HepG2 (cell line): ENCODE data around the gene UAP1L1. TPM values are rescaled to one million over a fixed set of nuclear protein-coding genes. Genes with fewer than 3 reads are reported as not detected.

Experiments
- ATAC-seq: fragments of 200-7000 bp; cut with Tn5 transposase; 3 replicates; pipeline ENCODE4 v1.9.1; 2020; ENCODE audit warnings: mild to moderate bottlenecking, moderate library complexity
- BruUV-seq: library from RNA; stranded (reverse); fragments of 400-500 nt; replicated peaks from 2 replicates; lab custom pipeline; 2021; lab: Mats Ljungman, UMichigan
- CTCF ChIA-PET: fragments of 300-600 bp; formaldehyde crosslinking; extraction: SDS; loops from one replicate; lab custom pipeline; 2021; ENCODE audit warnings: low total read pairs, inconsistent platforms, low intra/inter-chr PET ratio; lab: Yijun Ruan, JAX
- POLR2A ChIA-PET: fragments of 350-600 bp; sonication (Branson Sonifier 250); formaldehyde crosslinking; loops from one replicate; lab custom pipeline; 2020; ENCODE audit warnings: antibody characterized with exemption, inconsistent platforms; lab: Yijun Ruan, JAX
- DNase-seq: peaks from one replicate; pipeline ENCODE4 v3.0.0-alpha.2; 2015; ENCODE audit warnings: low spot score
- FAIRE-seq: peaks from 3 replicates; lab custom pipeline; 2011; peaks lifted over from hg19 to GRCh38; lab: Jason Lieb, UNC
- H2AFZ ChIP-seq: one replicate; pipeline ENCODE4 v1.6.1; 2011; ENCODE audit warnings: low read length, inconsistent platforms
- H3K27ac ChIP-seq: fragments of 300-600 bp; 3 replicates; pipeline ENCODE4 v1.8.0; 2011; ENCODE audit warnings: mixed run types, mild to moderate bottlenecking, mixed read lengths, low read length, inconsistent platforms; ENCODE audit not compliant: insufficient read depth; ENCODE audit errors: extremely low read length
- H3K27me3 ChIP-seq, 2 experiments: fragments of 200-600 bp in 1 of 2; 2 replicates in 1 of 2; 3 replicates in 1 of 2; pipeline versions ENCODE4 v1.6.0 to v1.8.0; 2011; ENCODE audit warnings: low read length in 2 of 2, mild to moderate bottlenecking in 2 of 2, moderate library complexity in 2 of 2, inconsistent platforms in 1 of 2; ENCODE audit not compliant: insufficient read depth in 2 of 2, control insufficient read depth in 1 of 2
- H3K36me3 ChIP-seq, 2 experiments: fragments of 200-600 bp in 1 of 2; replicated peaks in 1 of 2; 2 replicates in 1 of 2; 3 replicates in 1 of 2; pipeline versions ENCODE4 v1.5.1 to v1.8.0; 2011; ENCODE audit warnings: low read length in 2 of 2, inconsistent platforms in 1 of 2; ENCODE audit not compliant: insufficient read depth in 2 of 2, control insufficient read depth in 1 of 2
- H3K4me1 ChIP-seq: 2 replicates; pipeline ENCODE4 v1.5.1; 2012; ENCODE audit warnings: low read length, inconsistent platforms; ENCODE audit not compliant: insufficient read depth
- H3K4me2 ChIP-seq: 2 replicates; pipeline ENCODE4 v1.6.0; 2011; ENCODE audit warnings: low read depth, low read length, inconsistent platforms
- H3K4me3 ChIP-seq, 3 experiments: fragments of 200-600 bp in 1 of 3; sonication (generic), shearing (Covaris generic) in 1 of 3; replicated peaks in 1 of 3; 2 replicates each; pipeline ENCODE4 v1.5.1; 2011 to 2016; ENCODE audit warnings: low read length in 3 of 3, inconsistent platforms in 2 of 3, low read depth in 2 of 3, mild to moderate bottlenecking in 2 of 3, control low read depth in 1 of 3, mixed read lengths in 1 of 3; ENCODE audit not compliant: insufficient read depth in 1 of 3
- H3K79me2 ChIP-seq: one replicate; pipeline ENCODE4 v1.6.1; 2011; ENCODE audit warnings: low read length, inconsistent platforms; ENCODE audit not compliant: insufficient read depth
- H3K9ac ChIP-seq: 2 replicates; pipeline ENCODE4 v1.6.0; 2011; ENCODE audit warnings: mild to moderate bottlenecking, low read depth, low read length, inconsistent platforms; ENCODE audit not compliant: insufficient read depth
- H3K9me3 ChIP-seq: 2 replicates; pipeline ENCODE4 v1.5.1; 2012; ENCODE audit warnings: mild to moderate bottlenecking, low read length
- H4K20me1 ChIP-seq: 2 replicates; pipeline ENCODE4 v1.6.0; 2011; ENCODE audit warnings: inconsistent platforms, mild to moderate bottlenecking, low read length, moderate library complexity; ENCODE audit not compliant: insufficient read depth
- ADNP ChIP-seq: sonication (generic); formaldehyde crosslinking; IDR thresholded peaks from 2 replicates; pipeline ENCODE4 v1.4.0; 2020; ENCODE audit warnings: missing genetic modification reagents
- DNMT3B ChIP-seq: conservative IDR thresholded peaks from 2 replicates; pipeline ENCODE4 v1.6.1; 2016; ENCODE audit warnings: missing biosample characterization, control low read depth
- HDAC2 ChIP-seq: sonication (generic); formaldehyde crosslinking; IDR thresholded peaks from 2 replicates; pipeline ENCODE4 v1.4.0; 2020; ENCODE audit warnings: missing genetic modification reagents
- IRF2 ChIP-seq: IDR thresholded peaks from 2 replicates; pipeline ENCODE4 v1.6.1; 2018; ENCODE audit warnings: missing genetic modification reagents, missing compliant biosample characterization
- MEIS1 ChIP-seq: sonication (generic); formaldehyde crosslinking; IDR thresholded peaks from 2 replicates; pipeline ENCODE4 v1.9.0; 2021; ENCODE audit warnings: mild to moderate bottlenecking, missing genetic modification reagents, moderate library complexity, borderline replicate concordance
- PTBP1 ChIP-seq: fragments of 200-400 bp; formaldehyde crosslinking; IDR thresholded peaks from 2 replicates; pipeline ENCODE4 v1.6.1; 2018; ENCODE audit warnings: low read length, low read depth; ENCODE audit not compliant: poor library complexity, severe bottlenecking
- SMARCE1 ChIP-seq: fragments of 450-650 bp; IDR thresholded peaks from 2 replicates; pipeline ENCODE4 v1.6.1; 2017; ENCODE audit warnings: borderline replicate concordance
- XBP1 ChIP-seq: sonication (generic); formaldehyde crosslinking; IDR thresholded peaks from 2 replicates; pipeline ENCODE4 v1.5.0; 2020; ENCODE audit warnings: missing genetic modification reagents
- YY1 ChIP-seq: IDR thresholded peaks from 2 replicates; pipeline ENCODE4 v1.6.1; 2011; ENCODE audit warnings: low read length, low read depth, moderate library complexity, mild to moderate bottlenecking; ENCODE audit not compliant: insufficient read depth, insufficient replicate concordance
- ZNF225 ChIP-seq: sonication (generic); formaldehyde crosslinking; IDR thresholded peaks from 2 replicates; pipeline ENCODE4 v1.4.0; 2020; ENCODE audit warnings: mild to moderate bottlenecking, missing genetic modification reagents
- ZNF230 ChIP-seq: sonication (generic); formaldehyde crosslinking; IDR thresholded peaks from 2 replicates; pipeline ENCODE4 v1.4.0; 2020; ENCODE audit warnings: mild to moderate bottlenecking, missing genetic modification reagents
- ZNF468 ChIP-seq: sonication (generic); formaldehyde crosslinking; IDR thresholded peaks from 2 replicates; pipeline ENCODE4 v1.8.0; 2022; ENCODE audit warnings: mild to moderate bottlenecking, moderate library complexity, missing genetic modification reagents
- ZNF572 ChIP-seq: sonication (generic); formaldehyde crosslinking; IDR thresholded peaks from 2 replicates; pipeline ENCODE4 v1.5.1; 2020; ENCODE audit warnings: mild to moderate bottlenecking, missing genetic modification reagents
- WGBS: methylation state at CpG from one replicate; pipeline ENCODE4 v1.1.6; 2017; ENCODE audit warnings: low lambda C conversion rate; 5-methylcytosine and 5-hydroxymethylcytosine counted together
- in situ Hi-C: cut with HindIII; loops from 2 replicates; pipeline ENCODE4 v1.10.0; 2017; ENCODE audit warnings: low pct_unique_long_range_greater_than_20kb; ENCODE audit not compliant: extremely low pct_ligation_motif_present
- intact Hi-C: fragments of 100-400 bp; cut with micrococcal nuclease; formaldehyde crosslinking; loops from one replicate; pipeline ENCODE4 v1.10.0; 2022; ENCODE audit not compliant: unreplicated experiment
- polyA plus RNA-seq, 8 experiments: library from polyadenylated mRNA; depleted of rRNA in 3 of 8; stranded (reverse) in 7 of 8; unstranded in 1 of 8; fragments of >200 nt; fragmentation: Illumina TruSeq in 4 of 8; extraction: Trizol in 4 of 8; gene quantifications; 2 replicates each; pipeline versions ENCODE4 v1.2.1 to v1.2.3, GENCODE V29; 2011 to 2016; ENCODE audit warnings: low read depth in 4 of 8, missing spikeins in 1 of 8, mixed read lengths in 1 of 8; ENCODE audit not compliant: insufficient read depth in 1 of 8
- total RNA-seq, 5 experiments: library from RNA; depleted of rRNA; stranded (reverse); fragments of >200 nt; fragmentation: Illumina TruSeq; extraction: Trizol; gene quantifications; 2 replicates each; pipeline ENCODE4 v1.2.3, GENCODE V29; 2016; ENCODE audit warnings: low read depth in 1 of 5
- TF ChIP-seq, protein P1 (sequence below): sonication (generic); formaldehyde crosslinking; conservative IDR thresholded peaks from 2 replicates; pipeline ENCODE4 v1.4.0; 2020; ENCODE audit warnings: missing genetic modification reagents
- TF ChIP-seq, protein P2 (sequence below): sonication (generic); formaldehyde crosslinking; IDR thresholded peaks from 2 replicates; pipeline ENCODE4 v1.5.1; 2020; ENCODE audit warnings: missing genetic modification reagents, mild to moderate bottlenecking, borderline replicate concordance
- TF ChIP-seq, protein P3 (sequence below): sonication (generic); formaldehyde crosslinking; IDR thresholded peaks from 2 replicates; pipeline ENCODE4 v1.4.0; 2020; ENCODE audit warnings: missing genetic modification reagents, borderline replicate concordance

UAP1L1 gene
- total and polyA plus RNA-seq, 2 of the 13 experiments (the other 11 are each of a cell fraction or from before 2014, with no cell fraction given) = 5.4 to 6.4 TPM

DNA sequence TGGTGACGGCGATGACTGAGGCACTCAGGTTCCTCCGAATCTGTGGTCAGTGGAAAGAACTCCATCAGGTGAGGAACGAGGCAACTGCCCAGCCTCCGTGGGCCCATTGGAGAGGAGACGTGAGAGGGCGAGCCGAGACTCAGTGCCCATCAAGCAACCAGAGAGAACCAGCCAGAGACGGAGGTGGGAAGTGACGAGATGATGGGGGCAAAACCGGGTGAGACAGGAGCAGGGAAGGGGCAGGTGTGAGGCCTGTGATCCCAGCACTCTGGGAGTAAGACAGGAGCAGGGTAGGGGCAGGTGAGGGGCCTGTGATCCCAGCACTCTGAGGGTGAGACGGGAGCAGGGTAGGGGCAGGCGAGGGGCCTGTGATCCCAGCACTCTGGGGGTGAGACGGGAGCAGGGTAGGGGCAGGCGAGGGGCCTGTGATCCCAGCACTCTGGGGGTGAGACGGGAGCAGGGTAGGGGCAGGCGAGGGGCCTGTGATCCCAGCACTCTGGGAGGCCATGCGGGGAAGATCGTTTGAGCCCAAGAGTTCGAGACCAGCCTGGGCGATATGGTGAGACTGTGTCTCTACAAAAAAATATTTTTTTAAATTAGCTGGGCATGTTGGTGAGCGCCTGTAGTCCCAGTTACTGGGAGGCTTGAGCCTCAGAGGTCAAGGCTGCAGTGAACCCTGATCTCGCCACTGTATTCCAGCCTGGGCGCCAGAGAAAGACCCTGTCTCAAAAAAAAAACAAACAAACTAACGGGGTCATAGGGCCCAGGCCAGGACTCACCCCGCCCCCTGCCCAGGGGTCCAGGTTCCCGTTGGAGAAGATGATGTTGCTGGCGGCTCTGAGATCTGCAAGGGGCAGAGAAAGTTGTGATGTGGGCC is 33.8 kb downstream of the UAP1L1 start:
- peak overlapping the region; percentile 63 for H3K27ac ChIP-seq
- FAIRE-seq (peak; percentile 43), DNase-seq (no peak), ATAC-seq (peak; percentile 11)
- no peaks in the 10 kb centered on the region for H3K9me3 ChIP-seq
- ChIA-PET CTCF (no interaction called here), POLR2A (interaction anchor here (0.7 to 1.4 kb wide), 6 partner anchors 16 to 131 kb away, joined by 3 to 8 read pairs (median 4); partner anchors contain the start of genes MAN1B1, SAPCD2 and TUBB4B)
- BruUV-seq = no TSS peak
- H3K79me2 ChIP-seq = no peaks in the 10 kb centered on the region
- peaks cover 3 to 19% of the 10 kb centered on the region in 2 experiments; a peak in 2 of 5 replicates for H3K36me3 ChIP-seq
- H3K4me3 ChIP-seq = peak overlapping the region; percentile 45 to 73 (median 51); a peak in 5 of 6 replicates
- H3K9ac ChIP-seq = peak overlapping the region; percentile 56; the same call in 1 of the 2 replicates
- H3K4me2 ChIP-seq = peak overlapping the region; percentile 82
- WGBS = 55% methylated on average over 28 of the region's 28 CpGs
- H3K27me3 ChIP-seq = no peaks in the 10 kb centered on the region
- in situ Hi-C loops = loop anchor here (5.0 kb wide), 1 partner anchor 116 kb away; the partner anchor contains the start of genes CYSRT1 and RNF224
- H3K4me1 ChIP-seq = peaks cover 50% of the 10 kb centered on the region
- intact Hi-C loops = loop anchor here (10.0 kb wide), 1 partner anchor 64 kb away; the partner anchor contains the start of genes LRRC26 and TMEM210
- no peak overlapping the region for H2AFZ ChIP-seq
- H4K20me1 ChIP-seq = no peaks in the 10 kb centered on the region
- TF ChIP-seq HDAC2 (CRISPR knock-in tag) (no peak), IRF2 (CRISPR knock-in tag) (no peak), YY1 (no peak), ZNF468 (CRISPR knock-in tag) (no peak), DNMT3B (CRISPR knock-in tag) (no peak), ZNF230 (CRISPR knock-in tag) (no peak), XBP1 (CRISPR knock-in tag) (no peak), ZNF572 (CRISPR knock-in tag) (no peak), MEIS1 (CRISPR knock-in tag) (no peak), SMARCE1 (no peak), ZNF225 (CRISPR knock-in tag) (no peak; the same call in 1 of the 2 replicates), PTBP1 (no peak), ADNP (no peak)
- TF ChIP-seq, protein P1, sequence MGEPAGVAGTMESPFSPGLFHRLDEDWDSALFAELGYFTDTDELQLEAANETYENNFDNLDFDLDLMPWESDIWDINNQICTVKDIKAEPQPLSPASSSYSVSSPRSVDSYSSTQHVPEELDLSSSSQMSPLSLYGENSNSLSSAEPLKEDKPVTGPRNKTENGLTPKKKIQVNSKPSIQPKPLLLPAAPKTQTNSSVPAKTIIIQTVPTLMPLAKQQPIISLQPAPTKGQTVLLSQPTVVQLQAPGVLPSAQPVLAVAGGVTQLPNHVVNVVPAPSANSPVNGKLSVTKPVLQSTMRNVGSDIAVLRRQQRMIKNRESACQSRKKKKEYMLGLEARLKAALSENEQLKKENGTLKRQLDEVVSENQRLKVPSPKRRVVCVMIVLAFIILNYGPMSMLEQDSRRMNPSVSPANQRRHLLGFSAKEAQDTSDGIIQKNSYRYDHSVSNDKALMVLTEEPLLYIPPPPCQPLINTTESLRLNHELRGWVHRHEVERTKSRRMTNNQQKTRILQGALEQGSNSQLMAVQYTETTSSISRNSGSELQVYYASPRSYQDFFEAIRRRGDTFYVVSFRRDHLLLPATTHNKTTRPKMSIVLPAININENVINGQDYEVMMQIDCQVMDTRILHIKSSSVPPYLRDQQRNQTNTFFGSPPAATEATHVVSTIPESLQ (CRISPR knock-in tag) = no peak
- TF ChIP-seq, protein P2, sequence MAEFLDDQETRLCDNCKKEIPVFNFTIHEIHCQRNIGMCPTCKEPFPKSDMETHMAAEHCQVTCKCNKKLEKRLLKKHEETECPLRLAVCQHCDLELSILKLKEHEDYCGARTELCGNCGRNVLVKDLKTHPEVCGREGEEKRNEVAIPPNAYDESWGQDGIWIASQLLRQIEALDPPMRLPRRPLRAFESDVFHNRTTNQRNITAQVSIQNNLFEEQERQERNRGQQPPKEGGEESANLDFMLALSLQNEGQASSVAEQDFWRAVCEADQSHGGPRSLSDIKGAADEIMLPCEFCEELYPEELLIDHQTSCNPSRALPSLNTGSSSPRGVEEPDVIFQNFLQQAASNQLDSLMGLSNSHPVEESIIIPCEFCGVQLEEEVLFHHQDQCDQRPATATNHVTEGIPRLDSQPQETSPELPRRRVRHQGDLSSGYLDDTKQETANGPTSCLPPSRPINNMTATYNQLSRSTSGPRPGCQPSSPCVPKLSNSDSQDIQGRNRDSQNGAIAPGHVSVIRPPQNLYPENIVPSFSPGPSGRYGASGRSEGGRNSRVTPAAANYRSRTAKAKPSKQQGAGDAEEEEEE (CRISPR knock-in tag) = 0 out of 2 replicates have a peak, but pooled peaks have one; percentile 78
- TF ChIP-seq, protein P3, sequence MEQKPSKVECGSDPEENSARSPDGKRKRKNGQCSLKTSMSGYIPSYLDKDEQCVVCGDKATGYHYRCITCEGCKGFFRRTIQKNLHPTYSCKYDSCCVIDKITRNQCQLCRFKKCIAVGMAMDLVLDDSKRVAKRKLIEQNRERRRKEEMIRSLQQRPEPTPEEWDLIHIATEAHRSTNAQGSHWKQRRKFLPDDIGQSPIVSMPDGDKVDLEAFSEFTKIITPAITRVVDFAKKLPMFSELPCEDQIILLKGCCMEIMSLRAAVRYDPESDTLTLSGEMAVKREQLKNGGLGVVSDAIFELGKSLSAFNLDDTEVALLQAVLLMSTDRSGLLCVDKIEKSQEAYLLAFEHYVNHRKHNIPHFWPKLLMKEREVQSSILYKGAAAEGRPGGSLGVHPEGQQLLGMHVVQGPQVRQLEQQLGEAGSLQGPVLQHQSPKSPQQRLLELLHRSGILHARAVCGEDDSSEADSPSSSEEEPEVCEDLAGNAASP (CRISPR knock-in tag) = 0 out of 2 replicates have a peak, but pooled peaks have one; percentile 11
